GM23338 (cell line): Measurements from ENCODE around the gene NKAIN2. TPM values are rescaled to one million over a fixed set of nuclear protein-coding genes. Genes with fewer than 3 reads are reported as not detected.

ENCODE experiments used
- ATAC-seq: fragments of 200-7000 bp; cut with Tn5 transposase; 3 replicates; pipeline ENCODE4 v1.9.1; 2020
- DNase-seq: peaks from one replicate; pipeline ENCODE4 v3.0.0-alpha.2; 2015; ENCODE audit warnings: low spot score
- H2AFZ ChIP-seq: fragments of 200-600 bp; sonication (generic); 2 replicates; pipeline ENCODE4 v1.8.0; 2016; ENCODE audit warnings: antibody characterized with exemption, mild to moderate bottlenecking, moderate library complexity
- H3F3A ChIP-seq: fragments of 200-600 bp; sonication (generic); replicated peaks from 2 replicates; pipeline ENCODE4 v1.8.0; 2017; ENCODE audit warnings: antibody characterized with exemption, mixed run types, low read depth
- H3K27ac ChIP-seq: fragments of 200-600 bp; sonication (generic); 2 replicates; pipeline ENCODE4 v1.6.1; 2016; ENCODE audit warnings: low read depth
- H3K27me3 ChIP-seq: fragments of 200-600 bp; sonication (generic); 2 replicates; pipeline ENCODE4 v1.8.0; 2016; ENCODE audit warnings: mild to moderate bottlenecking, mixed run types, moderate library complexity; ENCODE audit not compliant: insufficient read depth
- H3K36me3 ChIP-seq: fragments of 200-600 bp; sonication (generic); 2 replicates; pipeline ENCODE4 v1.8.0; 2016; ENCODE audit warnings: mild to moderate bottlenecking; ENCODE audit not compliant: insufficient read depth
- H3K4me1 ChIP-seq: fragments of 200-600 bp; sonication (generic); 2 replicates; pipeline ENCODE4 v1.8.0; 2016; ENCODE audit warnings: mild to moderate bottlenecking, moderate library complexity; ENCODE audit not compliant: insufficient read depth
- H3K4me2 ChIP-seq: fragments of 200-600 bp; sonication (generic); 2 replicates; pipeline ENCODE4 v1.7.1; 2017; ENCODE audit warnings: mixed run types
- H3K4me3 ChIP-seq: fragments of 200-600 bp; sonication (generic); 2 replicates; pipeline ENCODE4 v1.6.1; 2016; ENCODE audit warnings: mixed run types
- H3K79me2 ChIP-seq: fragments of 200-600 bp; sonication (generic); replicated peaks from 2 replicates; pipeline ENCODE4 v1.8.0; 2017; ENCODE audit warnings: mild to moderate bottlenecking; ENCODE audit not compliant: insufficient read depth
- H3K9me2 ChIP-seq: fragments of 200-600 bp; sonication (generic); 2 replicates; pipeline ENCODE4 v1.8.0; 2017; ENCODE audit not compliant: insufficient read depth
- H4K20me1 ChIP-seq: fragments of 200-600 bp; sonication (generic); replicated peaks from 2 replicates; pipeline ENCODE4 v1.8.0; 2017; ENCODE audit warnings: mild to moderate bottlenecking; ENCODE audit not compliant: insufficient read depth
- H3K27ac Mint-ChIP-seq: 2 replicates; pipeline ENCODE4 v1.8.0; 2020; ENCODE audit warnings: inconsistent platforms, mild to moderate bottlenecking, moderate library complexity, mixed read lengths
- H3K27me3 Mint-ChIP-seq: 3 replicates; pipeline ENCODE4 v1.8.0; 2022; ENCODE audit warnings: low read depth, mild to moderate bottlenecking, moderate library complexity, mixed read lengths, inconsistent platforms; ENCODE audit not compliant: insufficient read depth, poor library complexity
- H3K36me3 Mint-ChIP-seq: 3 replicates; pipeline ENCODE4 v1.8.0; 2021; ENCODE audit warnings: low read depth, mild to moderate bottlenecking, inconsistent platforms, moderate library complexity, mixed read lengths
- H3K4me1 Mint-ChIP-seq: 3 replicates; pipeline ENCODE4 v1.8.0; 2020; ENCODE audit warnings: mild to moderate bottlenecking, inconsistent platforms, mixed read lengths
- H3K4me3 Mint-ChIP-seq: 3 replicates; pipeline ENCODE4 v1.8.0; 2021; ENCODE audit warnings: moderate library complexity, mild to moderate bottlenecking, inconsistent platforms, mixed read lengths
- H3K9me3 Mint-ChIP-seq: 3 replicates; pipeline ENCODE4 v1.8.0; 2020; ENCODE audit warnings: moderate library complexity, mild to moderate bottlenecking, inconsistent platforms, mixed read lengths
- EZH2 ChIP-seq: fragments of 200-600 bp; sonication (generic); IDR thresholded peaks from one replicate; pipeline ENCODE4 v1.8.0; 2017; ENCODE audit warnings: antibody characterized with exemption, mild to moderate bottlenecking, low read depth; ENCODE audit not compliant: unreplicated experiment
- JUNB ChIP-seq: IDR thresholded peaks from one replicate; pipeline ENCODE4 v1.6.1; 2016; ENCODE audit warnings: antibody characterized with exemption; ENCODE audit not compliant: unreplicated experiment
- POLR2AphosphoS5 ChIP-seq: IDR thresholded peaks from 2 replicates; pipeline ENCODE4 v1.6.1; 2016; ENCODE audit warnings: antibody characterized with exemption, low read depth
- STAT1 ChIP-seq: IDR thresholded peaks from one replicate; pipeline ENCODE4 v1.6.1; 2016; ENCODE audit warnings: antibody characterized with exemption; ENCODE audit not compliant: unreplicated experiment
- ZNF331 ChIP-seq: fragments of 250-450 bp; sonication (Bioruptor Pico); IDR thresholded peaks from 2 replicates; pipeline ENCODE4 v1.5.0; 2020; ENCODE audit warnings: low read depth, mild to moderate bottlenecking, moderate library complexity
- polyA plus RNA-seq: library from polyadenylated mRNA; unstranded; fragments of >200 nt; fragmentation: Nextera tagmentation; extraction: Ambion mirVana; gene quantifications from 2 replicates; pipeline ENCODE4 v1.2.1, GENCODE V29; 2016
- total RNA-seq: library from RNA; depleted of rRNA; stranded (reverse); fragments of >200 nt; shearing (Covaris generic); gene quantifications from 2 replicates; pipeline ENCODE4 v1.2.3, GENCODE V29; 2014
- TF ChIP-seq, protein P1 (sequence below), 2 experiments: fragments of 200-600 bp in 1 of 2; sonication (generic) in 1 of 2; conservative IDR thresholded peaks; 2 replicates each; pipeline versions ENCODE4 v1.5.1 to v1.6.1; 2016 to 2017; ENCODE audit warnings: antibody characterized with exemption in 2 of 2, low read depth in 2 of 2, mild to moderate bottlenecking in 2 of 2, moderate library complexity in 1 of 2
- TF ChIP-seq, protein P2 (sequence below): IDR thresholded peaks from one replicate; pipeline ENCODE4 v1.6.1; 2018; ENCODE audit warnings: antibody characterized with exemption; ENCODE audit not compliant: unreplicated experiment

The NKAIN2 gene
- total and polyA plus RNA-seq, 2 experiments from 2014 or later = 0.39 to 1.1 TPM

DNA sequence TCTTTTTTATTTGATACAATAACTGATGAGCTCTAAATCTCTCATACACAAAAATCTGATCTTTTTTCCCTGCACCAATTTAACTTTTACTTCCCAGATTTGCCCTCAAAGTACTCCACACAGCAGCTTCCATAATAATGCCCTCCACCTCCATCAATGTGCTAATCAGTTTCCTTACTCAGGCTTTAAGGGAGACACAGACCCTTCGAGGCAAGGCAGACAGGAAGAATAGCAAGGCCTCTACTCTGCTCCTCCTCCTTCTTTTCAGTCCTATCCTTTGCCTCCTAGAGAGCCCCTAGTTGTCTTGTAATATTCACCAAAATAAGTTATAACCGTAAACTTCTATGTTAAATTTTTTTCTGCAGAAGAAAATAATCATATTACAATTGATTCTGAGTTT is 713.7 kb downstream of the NKAIN2 start (continued):
- TF ChIP-seq, protein P1, sequence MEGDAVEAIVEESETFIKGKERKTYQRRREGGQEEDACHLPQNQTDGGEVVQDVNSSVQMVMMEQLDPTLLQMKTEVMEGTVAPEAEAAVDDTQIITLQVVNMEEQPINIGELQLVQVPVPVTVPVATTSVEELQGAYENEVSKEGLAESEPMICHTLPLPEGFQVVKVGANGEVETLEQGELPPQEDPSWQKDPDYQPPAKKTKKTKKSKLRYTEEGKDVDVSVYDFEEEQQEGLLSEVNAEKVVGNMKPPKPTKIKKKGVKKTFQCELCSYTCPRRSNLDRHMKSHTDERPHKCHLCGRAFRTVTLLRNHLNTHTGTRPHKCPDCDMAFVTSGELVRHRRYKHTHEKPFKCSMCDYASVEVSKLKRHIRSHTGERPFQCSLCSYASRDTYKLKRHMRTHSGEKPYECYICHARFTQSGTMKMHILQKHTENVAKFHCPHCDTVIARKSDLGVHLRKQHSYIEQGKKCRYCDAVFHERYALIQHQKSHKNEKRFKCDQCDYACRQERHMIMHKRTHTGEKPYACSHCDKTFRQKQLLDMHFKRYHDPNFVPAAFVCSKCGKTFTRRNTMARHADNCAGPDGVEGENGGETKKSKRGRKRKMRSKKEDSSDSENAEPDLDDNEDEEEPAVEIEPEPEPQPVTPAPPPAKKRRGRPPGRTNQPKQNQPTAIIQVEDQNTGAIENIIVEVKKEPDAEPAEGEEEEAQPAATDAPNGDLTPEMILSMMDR (conservative IDR thresholded peaks at IDR 0.05; ENCODE audit: low read depth in 2 of 2) = no peak
- TF ChIP-seq STAT1 = no peak

DNA sequence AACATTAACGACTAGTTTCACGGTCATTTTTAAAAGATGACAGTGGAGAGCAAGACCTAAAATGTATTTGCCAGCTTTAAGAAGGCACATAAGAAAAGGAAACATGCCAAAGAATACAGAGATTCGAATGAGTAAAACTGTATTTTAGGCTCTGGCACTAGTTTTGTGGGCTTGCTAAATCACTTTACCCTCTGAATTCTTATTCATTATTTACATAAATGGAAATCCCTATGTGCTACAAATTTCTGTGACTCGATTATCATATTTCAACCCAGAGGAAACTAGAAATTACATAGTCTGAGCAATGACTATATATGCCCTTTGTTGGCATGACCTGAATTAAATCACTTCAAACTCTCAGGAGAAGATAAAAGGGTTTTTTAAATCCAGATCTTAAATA is 716.8 kb downstream of the NKAIN2 start:
- Histone ChIP-seq H3K36me3 (no peaks in the 10 kb centered on the region), H3K4me1 (peaks cover 6% of the 10 kb centered on the region), H3K9me2 (no peaks in the 10 kb centered on the region), H3K79me2 (no peaks in the 10 kb centered on the region), H3K27me3 (no peaks in the 10 kb centered on the region), H3F3A (no peaks in the 10 kb centered on the region), H3K27ac (no peak overlapping the region), H2AFZ (no peak overlapping the region), H3K4me2 (no peak overlapping the region), H3K4me3 (no peak overlapping the region), H4K20me1 (no peaks in the 10 kb centered on the region)
- Mint-ChIP-seq H3K4me1 (peaks cover 13% of the 10 kb centered on the region), H3K9me3 (no peaks in the 10 kb centered on the region), H3K27ac (no peak overlapping the region), H3K27me3 (peaks cover 1% of the 10 kb centered on the region), H3K36me3 (no peaks in the 10 kb centered on the region), H3K4me3 (no peak overlapping the region)
- ATAC-seq (no peak), DNase-seq (no peak)
- TF ChIP-seq, protein P2, sequence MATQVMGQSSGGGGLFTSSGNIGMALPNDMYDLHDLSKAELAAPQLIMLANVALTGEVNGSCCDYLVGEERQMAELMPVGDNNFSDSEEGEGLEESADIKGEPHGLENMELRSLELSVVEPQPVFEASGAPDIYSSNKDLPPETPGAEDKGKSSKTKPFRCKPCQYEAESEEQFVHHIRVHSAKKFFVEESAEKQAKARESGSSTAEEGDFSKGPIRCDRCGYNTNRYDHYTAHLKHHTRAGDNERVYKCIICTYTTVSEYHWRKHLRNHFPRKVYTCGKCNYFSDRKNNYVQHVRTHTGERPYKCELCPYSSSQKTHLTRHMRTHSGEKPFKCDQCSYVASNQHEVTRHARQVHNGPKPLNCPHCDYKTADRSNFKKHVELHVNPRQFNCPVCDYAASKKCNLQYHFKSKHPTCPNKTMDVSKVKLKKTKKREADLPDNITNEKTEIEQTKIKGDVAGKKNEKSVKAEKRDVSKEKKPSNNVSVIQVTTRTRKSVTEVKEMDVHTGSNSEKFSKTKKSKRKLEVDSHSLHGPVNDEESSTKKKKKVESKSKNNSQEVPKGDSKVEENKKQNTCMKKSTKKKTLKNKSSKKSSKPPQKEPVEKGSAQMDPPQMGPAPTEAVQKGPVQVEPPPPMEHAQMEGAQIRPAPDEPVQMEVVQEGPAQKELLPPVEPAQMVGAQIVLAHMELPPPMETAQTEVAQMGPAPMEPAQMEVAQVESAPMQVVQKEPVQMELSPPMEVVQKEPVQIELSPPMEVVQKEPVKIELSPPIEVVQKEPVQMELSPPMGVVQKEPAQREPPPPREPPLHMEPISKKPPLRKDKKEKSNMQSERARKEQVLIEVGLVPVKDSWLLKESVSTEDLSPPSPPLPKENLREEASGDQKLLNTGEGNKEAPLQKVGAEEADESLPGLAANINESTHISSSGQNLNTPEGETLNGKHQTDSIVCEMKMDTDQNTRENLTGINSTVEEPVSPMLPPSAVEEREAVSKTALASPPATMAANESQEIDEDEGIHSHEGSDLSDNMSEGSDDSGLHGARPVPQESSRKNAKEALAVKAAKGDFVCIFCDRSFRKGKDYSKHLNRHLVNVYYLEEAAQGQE = no peak
- TF ChIP-seq, protein P1 (conservative IDR thresholded peaks at IDR 0.05; ENCODE audit: low read depth in 2 of 2) = no peak
- TF ChIP-seq JUNB = no peak

DNA sequence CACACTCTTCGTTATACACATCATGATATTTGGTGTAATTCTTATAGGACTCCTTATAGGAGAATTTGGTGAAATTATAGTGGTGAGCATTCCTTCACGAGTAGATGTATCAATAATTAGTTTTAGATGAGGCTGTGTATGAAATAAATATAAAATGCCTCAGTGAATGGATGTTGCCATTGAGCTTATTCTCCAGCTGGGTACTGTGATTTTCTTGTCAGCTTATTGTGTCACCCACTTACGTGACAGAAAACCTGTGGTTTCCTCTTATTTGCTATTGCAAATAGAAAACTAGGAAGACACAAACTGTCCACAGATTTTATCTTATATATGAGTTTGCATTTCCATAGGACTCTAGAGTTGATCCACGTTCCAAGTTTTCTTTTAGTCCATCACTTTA is 718.7 kb downstream of the NKAIN2 start:
- H3K4me1 ChIP-seq = no peaks in the 10 kb centered on the region
- Mint-ChIP-seq H3K4me3 (no peak overlapping the region), H3K9me3 (no peaks in the 10 kb centered on the region), H3K4me1 (peaks cover 5% of the 10 kb centered on the region), H3K36me3 (no peaks in the 10 kb centered on the region), H3K27ac (no peak overlapping the region), H3K27me3 (no peaks in the 10 kb centered on the region)
- H3K27me3 ChIP-seq = no peaks in the 10 kb centered on the region
- no peaks in the 10 kb centered on the region for H3K9me2 ChIP-seq
- DNase-seq (no peak), ATAC-seq (no peak)
- H3F3A ChIP-seq = no peaks in the 10 kb centered on the region
- H3K4me2 ChIP-seq = no peak overlapping the region
- H4K20me1 ChIP-seq = no peaks in the 10 kb centered on the region
- no peaks in the 10 kb centered on the region for H3K36me3 ChIP-seq
- H3K4me3 ChIP-seq = no peak overlapping the region
- H3K27ac ChIP-seq = no peak overlapping the region
- H2AFZ ChIP-seq = no peak overlapping the region
- no peaks in the 10 kb centered on the region for H3K79me2 ChIP-seq
- TF ChIP-seq STAT1 (no peak), JUNB (no peak), EZH2 (no peak), POLR2AphosphoS5 (no peak), ZNF331 (CRISPR knock-in tag) (no peak)
- TF ChIP-seq, protein P1 (conservative IDR thresholded peaks at IDR 0.05; ENCODE audit: low read depth in 2 of 2) = no peak
